NCI-H2227 treated with DMSO at 0.1 percent for 48 hours (cell line): Measurements from ENCODE around the gene ADTRP.
"Not testable (repeated sequence)": the region's sequence is repeated elsewhere in the genome, so short reads cannot be mapped to it uniquely, and the experiment has no call there.

Experiments used
- DNase-seq: peaks from one replicate; lab custom pipeline; 2025; lab: John Stamatoyannopoulos, UW

Gene ADTRP

DNA sequence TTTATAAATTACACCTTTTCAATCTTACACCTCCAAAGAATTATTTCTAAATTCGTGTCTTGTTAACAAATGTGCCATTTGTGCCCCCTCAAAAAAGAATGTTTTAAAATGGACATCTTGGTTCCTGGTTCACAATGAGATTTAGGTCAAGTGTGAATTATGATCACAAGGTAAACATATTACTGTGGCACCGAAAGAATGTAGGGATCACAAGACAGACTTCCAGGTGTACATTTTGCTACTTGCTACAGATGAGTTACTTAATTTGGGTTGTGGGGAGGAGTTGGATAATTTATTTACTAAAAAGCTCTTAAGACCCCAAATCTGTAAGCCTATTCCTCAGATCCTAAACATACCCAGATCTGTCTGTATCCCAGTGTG lies 25.0 kb upstream of the ADTRP start:
- no peak for DNase-seq

DNA sequence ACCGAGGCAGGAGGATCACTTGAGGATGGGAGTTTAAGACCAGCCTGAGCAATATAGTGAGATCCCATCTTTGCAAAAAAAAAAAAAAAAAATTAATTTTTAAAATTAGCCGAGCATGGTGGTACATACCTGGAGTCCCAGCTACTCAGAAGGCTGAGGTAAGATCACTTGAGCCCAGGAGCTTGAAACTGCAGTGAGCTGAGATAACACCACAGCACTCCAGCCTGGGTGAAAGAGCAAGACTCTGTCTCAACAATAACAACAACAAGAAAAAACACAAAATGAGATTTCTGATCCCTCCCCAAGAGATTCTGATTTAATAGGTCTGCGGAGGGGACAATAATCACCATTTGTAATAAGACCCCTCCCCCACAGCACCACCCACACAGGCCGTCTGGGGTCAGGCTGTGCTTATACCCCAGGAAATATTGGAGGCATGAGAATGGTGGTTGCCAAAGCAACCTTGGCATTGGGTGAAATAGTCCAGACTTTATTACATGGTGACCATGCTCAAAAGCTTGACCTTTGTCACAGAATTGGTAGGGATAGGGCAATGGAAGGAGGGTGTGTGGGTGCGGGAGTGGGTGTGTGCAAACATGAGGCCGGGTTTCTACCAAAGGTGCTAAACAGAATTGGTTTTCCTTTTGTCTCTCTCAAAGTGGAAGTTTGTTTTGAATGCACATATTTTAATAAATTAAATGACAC lies 24.4 kb upstream of the ADTRP start:
- DNase-seq: no peak

DNA sequence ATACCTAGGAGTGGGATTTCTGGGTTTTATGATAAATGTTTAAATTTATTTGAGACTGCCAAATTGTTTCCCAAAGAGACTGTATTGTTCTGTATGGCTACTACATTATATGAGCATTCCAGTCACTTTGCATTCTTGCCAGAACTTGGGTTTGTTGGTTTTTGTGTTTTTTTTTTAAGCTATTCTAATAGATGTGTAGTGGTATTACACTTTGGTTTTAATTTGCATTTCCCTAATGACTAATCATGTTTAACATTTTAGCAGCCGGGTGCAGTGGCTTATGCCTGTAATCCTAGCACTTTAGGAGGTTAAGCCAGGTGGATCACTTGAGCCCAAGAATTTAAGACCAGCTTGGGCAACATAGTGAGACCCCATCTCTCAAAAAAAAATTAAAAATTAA lies 21.9 kb upstream of the ADTRP start:
- DNase-seq: not testable (repeated sequence)

DNA sequence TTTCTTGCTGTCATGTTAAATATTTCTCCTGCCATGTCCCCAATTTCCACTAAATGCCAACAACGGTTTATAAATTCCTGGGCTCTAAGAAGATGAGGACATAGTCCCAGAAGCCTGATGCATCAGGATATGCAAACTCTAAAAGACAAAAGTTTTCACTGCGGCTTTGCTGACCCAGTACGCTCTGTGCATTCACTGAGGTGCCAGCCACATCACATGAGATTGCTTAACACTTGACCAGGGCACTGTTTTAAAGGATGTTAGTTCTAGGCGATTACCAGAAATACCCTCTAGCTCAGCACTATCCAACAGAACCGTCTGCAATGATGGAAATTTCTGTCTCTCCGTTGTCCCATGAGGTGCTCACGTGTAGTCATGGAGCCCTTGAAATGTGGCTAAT lies 19.9 kb upstream of the ADTRP start:
- DNase-seq: no peak

DNA sequence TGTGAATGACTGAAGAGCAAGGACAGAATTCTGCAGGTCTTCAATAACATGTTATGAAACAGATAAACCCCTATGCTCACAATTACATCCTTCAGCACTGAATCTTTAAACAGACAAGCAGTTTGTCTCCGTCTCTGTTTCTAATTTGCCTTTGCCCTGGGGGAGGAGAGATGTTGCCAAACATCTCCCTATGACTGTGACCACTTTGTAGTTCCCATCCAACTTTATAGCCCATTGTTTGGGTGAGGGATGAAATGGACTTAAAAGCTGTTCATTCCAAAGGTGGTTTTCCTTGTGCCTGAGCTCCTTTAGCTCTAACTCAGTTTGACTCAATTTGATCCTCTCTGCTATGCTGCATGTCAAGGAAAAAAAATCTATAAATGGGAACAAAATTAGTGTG lies 19.5 kb upstream of the ADTRP start:
- DNase-seq: no peak

DNA sequence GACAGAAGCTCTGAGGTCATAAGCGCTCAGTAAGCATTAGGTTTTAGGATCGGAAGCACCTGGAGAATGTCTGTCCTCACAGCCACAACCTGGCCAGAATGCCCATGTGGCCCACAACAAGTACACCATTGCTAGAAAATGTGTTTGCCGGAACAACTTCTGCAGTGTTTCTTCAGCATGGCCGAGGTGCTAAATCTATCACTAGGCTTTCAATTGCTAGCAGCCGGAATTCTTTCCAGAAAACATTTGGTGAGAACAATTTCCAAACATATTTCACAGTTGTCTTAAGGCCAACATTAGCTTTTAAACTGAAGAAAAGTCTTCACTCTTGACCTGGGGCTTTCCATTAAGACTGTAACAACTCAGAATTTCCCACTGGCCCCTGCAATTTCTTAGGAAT lies 18.2 kb upstream of the ADTRP start:
- DNase-seq: no peak

DNA sequence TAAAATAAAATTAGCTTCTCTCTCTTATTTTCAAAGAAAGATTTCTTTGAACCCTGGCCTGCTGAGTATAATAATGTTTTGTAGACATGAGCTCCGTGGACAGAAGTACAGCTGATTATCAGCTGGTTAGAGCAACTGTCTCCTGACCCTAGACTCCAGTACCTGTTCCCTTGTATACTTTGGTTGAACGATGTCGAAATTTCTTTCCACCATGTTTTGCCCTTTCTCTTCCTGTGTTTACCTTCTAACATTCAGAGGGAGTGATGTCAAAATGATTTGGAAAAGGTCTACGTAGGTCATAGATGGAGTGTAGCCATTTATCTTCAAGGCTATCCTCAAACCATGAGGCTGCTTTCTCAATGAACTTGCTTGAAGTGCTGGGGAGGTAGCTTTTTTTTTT lies 16.8 kb upstream of the ADTRP start:
- DNase-seq: no peak

DNA sequence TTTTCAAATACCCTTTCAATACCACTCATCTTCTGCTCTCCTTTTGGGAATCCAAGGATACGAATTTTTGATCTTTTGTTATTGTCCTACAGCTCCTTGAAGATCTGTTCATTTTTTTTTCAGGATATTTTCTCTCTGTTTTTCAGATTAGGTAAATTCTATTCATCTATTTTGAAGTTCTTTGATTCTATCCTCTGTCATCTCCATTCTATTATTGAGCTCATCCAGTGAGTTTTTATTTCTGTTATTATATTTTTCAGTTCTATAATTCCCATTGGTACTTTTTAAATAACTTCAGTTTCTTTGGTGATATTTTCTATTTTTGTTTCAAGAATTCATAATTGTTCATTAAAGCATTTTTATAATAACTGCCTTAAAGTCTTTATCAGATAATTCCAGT lies 14.7 kb upstream of the ADTRP start:
- no peak for DNase-seq

DNA sequence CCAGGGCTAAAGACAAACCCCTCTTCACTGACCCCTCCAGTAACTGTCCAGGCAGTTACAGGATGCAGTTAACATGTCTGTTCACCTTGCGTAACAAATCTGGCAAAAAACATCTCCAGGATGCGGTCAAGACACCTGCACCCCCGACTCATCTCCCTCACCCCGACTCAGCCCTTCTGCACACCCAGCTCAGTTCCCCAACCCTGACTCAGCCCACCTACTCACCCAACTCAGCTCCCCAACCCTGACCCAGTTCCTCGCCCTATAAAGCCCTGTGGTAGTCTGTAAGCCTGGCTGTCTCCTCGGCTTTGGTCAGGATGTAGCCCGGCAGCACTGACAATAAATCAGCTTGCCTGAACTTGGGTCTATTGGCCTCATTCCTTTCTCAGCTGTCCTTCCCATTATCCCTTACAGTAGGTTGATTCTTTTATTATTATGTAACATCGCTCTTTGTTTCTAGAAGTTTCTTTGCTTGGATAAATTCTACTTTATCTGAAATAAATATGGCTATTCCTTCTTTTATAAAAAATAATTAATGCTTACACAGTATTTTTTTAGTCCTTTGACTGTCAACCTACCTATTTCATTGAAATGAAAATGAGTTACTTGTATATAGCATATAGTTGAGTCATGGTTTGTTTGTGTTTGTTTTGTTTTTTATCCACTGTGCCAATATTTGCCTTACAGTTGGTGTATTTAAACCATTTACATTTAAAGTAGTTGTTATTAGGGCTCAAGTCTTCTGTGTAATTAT lies 12.9 kb upstream of the ADTRP start:
- no peak for DNase-seq

DNA sequence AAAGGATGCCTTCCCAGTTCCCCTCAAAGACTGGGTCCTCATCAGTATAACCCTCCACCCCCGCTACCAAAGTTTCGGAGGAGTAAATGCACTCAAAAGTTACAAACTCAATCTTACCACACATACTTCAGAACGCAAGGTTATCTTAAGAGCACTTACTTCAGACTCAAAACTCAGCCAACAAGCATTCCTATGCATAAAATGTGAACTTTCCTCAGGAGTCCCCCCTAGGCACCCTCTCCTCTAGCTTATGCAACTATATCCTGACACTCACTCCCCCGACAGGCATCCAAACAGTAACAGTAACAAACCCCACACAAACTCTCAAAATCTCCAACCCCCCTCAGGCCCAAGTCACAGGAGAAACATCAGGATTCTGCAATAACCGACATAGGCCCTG lies 11.1 kb upstream of the ADTRP start:
- DNase-seq: no peak

DNA sequence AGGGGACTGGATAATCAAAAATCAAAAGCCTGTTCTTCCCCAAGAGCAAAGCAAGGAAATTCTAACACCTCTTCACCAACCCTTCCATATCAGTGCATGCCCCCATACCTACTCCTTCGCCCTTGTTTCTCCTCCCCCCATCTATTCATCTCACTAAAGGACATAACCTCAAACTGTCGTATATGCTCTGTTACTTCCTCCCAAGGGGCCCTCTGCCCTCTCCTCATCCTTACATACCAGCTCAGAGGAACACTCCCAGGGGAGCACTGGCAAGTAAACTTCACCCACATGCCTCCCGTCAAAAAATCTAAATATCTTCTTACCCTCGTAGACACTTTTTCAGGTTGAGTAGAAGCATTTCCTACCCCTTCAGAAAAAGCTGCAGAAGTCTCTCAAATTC lies 9.4 kb upstream of the ADTRP start:
- no peak for DNase-seq

DNA sequence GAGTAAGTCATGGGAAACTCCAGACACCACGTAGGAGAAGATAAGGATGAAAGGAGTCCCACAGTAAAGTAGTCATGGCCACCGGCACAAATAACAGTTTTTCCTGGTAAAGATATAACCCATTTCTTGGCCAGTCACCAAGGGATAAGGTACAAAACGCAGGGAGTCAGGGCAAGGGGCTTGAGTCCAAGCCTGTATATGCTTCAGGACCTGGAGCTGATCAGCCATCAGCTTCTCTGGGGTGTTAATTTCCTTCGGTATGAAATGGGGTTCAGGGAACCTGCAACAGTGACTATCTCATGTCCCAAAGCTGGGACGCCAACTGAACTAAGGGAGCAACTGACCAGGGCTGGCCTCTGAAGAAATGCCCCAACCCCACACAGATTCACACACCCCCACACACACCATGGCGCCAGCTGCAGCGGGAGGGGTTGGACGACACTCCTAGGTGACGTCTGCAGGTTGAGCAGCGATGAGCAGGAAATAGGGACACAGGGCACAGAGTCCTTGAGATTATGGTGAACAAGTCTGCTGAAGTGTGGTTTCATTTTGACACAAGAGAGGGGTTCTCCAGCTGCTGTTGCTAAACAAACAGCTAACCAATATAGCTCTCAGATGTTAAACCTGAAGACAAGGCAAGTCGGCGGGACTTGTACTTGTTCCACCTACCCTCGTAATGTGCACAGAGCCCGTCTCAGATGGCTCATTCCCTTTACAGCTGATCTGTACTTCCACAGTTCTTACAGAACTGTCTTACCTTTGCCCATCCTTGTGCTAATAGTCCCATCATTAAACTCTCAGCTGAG lies 7.4 kb upstream of the ADTRP start:
- no peak for DNase-seq

DNA sequence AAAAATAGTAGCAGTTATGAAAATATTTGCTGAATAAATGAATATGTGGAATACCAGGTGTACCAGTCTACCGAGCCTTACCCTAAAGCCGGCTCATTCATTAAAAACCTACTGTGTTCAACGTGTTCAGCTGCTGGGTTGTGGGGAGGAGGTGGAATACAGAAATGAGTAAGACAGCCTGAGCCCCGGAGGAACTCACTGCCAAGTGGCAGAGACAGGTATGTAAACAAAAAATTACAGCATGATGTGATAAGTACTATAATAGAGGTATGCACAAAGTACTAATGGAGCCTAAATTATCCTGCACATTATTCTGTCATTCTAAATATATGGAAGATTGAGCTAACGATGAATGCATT lies 6.8 kb upstream of the ADTRP start:
- peak; percentile 73 for DNase-seq

DNA sequence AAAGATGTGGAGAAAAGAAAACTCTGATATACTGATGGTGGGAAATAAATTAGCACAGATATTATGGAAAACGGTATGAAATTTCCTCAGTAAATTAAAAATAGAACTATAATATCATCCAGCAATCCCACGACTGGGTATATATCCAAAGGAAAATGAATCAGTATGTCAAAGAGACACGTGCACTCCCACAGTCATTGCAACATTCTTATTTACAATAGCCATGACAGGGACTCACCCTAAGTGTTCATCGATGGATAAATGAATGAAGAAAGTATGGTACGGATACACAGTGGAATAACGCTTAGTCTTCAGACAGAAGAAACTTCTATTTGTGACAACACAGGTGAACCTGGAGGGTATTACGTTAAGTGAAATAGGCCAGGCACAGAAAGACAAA lies 5.7 kb upstream of the ADTRP start:
- no peak for DNase-seq

DNA sequence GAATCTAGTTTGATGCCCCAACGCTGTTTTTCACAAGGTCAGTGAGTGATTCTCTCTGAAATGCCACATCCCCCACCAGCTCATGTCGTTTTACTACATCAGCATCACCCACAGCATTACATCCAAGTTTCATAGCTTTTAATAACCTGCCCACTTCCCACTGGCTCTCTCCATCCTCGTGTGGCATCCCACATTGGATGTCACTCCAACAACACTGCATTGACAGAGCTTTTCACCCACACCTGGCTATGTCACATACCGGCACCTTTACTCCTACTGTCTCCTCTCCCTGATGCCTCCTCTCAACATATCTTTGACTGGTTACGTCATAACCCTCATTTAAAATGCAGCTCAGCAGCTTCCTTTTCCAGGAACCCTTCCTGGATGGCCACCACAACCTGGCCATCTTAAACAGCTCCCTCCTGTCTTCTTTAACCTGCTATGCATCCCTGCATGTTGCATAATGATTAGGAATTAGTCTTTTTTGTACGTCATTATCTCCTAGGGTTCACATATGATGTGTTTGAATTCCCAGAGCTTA lies 5.0 kb upstream of the ADTRP start:
- no peak for DNase-seq

DNA sequence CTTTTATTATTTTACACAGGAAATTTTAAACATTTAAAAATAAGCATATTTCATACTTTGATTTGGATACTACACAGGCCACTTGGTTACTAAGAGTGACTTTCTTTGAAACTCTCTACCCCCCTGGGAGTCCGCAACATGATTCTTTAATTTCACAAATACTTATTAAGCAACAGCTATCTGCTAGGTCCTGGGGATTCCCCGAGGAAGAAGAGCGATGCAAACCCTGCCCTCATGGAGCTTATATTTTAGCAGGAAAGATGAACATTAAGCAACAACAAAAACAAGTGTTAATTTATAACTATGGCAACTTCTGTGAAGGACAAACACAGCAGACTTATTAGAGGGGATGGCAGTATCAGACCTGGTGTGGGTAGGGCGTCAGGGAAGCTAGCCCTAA lies 3.9 kb upstream of the ADTRP start:
- no peak for DNase-seq

DNA sequence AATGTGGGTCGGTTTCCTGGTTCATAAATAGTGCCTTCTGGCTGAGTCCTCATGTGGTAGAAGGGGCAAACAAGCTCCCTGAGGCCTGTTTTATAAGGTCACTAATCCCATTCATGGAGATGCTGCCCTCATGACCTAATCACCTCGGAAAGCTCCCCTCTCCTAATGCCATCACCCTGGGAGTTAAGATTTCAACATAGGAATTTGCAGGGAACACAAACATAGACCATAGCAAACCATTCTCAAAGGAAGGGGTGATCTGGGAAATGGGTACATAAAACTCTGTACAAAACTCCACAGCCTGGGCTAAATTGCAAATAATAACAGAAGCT lies 1.5 kb upstream of the ADTRP start:
- DNase-seq: no peak

DNA sequence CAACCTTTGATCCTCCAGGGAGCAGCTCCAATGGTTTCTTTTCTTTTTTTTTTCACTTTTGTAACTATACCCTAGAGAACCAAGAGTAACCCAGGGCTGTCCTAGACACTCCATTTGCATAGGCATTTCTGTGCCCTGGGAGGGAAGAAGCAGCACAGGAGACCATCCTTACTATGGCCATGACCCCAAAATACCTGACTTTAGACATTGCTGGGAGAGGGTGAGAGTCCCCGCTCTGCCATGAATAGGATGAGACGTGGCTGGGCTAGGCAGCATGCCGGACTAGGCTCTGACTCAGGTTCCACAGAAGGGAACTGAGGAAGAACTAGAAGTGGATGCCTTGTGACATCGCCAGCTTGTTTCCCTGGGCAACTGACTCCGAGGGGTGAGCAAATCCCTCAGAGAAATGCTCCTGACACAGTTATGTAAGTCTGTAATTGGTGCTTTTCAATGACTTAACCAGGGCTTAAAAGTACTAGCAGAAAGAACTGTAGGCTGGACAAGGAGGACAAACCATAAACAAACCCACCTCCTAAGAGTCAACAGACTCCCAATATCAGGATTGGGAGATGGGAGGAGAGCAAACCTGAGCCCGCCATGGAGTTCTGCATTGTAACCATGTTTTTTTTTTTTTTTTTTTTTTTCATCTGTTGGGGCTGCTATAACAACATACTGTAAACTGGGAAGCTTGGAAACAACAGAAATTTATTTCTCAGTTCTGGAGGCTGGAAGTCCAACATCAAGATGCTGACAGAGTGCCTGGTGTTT lies 910 bp upstream of the ADTRP start:
- DNase-seq: no peak

DNA sequence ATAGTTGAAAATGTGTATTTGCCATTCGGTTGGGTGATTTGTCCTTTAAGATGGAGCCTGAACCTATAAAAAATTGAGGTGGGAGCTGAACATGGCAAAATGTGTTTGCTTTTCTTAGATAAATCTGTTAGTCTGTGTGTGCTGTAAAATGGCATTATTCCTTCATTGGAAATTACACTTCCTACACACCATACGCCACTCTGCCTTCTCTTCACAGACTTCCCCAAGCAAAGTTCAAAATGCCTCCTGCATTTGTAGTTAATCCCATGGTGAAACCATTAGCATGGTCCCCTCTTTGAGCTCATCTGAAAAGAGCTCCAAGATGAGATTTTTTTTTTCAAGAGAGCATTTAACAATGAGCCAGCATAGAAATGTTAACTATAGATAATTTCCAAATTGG lies 567 bp downstream of the ADTRP start:
- DNase-seq: no peak

DNA sequence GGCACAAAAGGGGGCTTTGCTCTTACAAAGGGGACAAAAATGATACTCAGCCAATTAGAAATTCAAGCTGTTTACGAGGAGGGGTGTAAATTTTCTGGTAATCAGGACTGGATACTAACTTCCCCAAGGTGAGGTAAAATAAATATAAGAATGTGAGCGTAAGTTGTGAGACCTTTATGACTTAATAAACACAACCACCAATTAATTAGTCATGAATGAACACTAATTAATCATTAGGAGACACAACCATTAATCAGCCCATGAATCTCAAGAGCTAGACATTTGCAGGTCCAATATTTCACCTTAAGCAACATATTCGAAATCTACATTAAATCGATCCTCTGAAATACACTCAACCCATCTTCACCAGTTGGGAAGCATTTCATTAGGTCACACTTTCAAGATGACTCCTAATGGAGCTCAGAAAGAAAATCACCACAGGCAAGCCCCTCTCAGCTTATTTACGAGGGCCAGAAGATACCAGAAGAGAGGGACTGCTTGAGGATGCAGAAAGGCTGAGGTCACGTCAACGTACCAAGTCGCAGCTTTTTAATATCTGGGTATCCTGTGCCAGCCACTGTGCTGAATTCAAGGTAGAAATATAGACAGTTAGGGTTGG lies 2.7 kb downstream of the ADTRP start:
- no peak for DNase-seq

DNA sequence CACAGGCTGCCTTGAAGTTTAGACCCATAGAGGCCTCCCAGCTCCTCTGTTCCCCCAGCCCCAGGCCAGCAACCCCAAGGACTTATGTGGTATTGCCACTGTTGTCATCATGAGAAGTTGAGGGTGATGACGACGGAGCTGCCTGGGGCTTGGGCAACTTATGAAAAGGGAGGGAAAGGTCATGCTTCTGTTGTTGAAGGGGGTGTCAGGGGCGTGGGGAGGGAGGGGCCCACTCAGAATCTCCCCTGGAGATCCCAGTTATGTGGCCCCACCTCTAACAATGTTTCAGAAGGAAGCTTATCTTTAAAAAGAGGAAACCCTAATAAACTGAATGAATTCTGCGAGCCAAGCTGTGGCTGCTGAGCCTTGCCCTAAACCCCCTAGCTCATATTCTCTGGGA lies 4.2 kb downstream of the ADTRP start:
- DNase-seq: no peak

DNA sequence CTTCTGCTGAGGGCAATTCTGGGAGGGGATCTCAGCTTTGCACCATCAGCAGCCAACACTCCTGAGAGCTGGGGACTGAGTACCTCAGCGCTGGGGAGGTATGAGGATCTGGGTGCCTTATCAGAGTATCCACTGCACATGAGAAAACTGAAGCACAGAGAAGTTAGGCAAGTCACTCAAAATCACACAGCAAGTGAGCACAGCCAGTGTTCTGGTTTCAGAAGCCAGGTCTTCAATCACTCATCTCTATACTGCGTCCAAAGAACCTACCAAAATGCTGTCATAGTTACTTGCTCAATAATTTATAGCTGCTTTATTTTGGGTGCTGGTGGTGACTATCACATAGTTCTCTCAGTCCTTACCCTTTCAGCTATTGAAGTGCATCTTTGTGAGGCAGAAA lies 5.0 kb downstream of the ADTRP start:
- DNase-seq: no peak
